ENCODE results near the gene GSC2. TPM values are rescaled to one million over a fixed set of nuclear protein-coding genes. Genes with fewer than 3 reads are reported as not detected.

The GSC2 gene
- total RNA-seq, 1 donor from 2014 or later: not detected

DNA sequence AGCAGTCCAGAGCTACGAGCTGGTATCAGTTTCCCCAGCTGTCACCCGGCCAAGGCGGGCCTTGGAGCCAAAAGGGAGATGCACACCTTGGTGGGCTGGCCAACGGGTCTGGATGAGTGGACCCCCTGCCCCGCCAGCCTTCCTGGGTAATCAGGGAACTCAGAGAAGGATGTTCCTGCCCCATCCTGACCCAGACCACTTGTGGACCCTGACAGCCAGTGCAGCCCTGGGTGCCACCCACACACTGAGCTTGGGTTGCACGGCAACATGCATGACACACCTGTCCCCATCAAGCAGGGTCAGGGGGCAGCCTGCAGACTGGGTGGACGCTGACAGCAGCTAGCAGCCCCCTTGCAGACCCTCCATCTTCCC is 19.8 kb upstream of the GSC2 start:
- no peak for FAIRE-seq
- peaks cover 25% of the 10 kb centered on the region for H3K27me3 ChIP-seq (ENCODE audit: control insufficient read depth, insufficient read depth, low read length)
- H3K36me3 ChIP-seq (ENCODE audit: control insufficient read depth, insufficient read depth, low read length): no peaks in the 10 kb centered on the region
- TF ChIP-seq, protein P1, sequence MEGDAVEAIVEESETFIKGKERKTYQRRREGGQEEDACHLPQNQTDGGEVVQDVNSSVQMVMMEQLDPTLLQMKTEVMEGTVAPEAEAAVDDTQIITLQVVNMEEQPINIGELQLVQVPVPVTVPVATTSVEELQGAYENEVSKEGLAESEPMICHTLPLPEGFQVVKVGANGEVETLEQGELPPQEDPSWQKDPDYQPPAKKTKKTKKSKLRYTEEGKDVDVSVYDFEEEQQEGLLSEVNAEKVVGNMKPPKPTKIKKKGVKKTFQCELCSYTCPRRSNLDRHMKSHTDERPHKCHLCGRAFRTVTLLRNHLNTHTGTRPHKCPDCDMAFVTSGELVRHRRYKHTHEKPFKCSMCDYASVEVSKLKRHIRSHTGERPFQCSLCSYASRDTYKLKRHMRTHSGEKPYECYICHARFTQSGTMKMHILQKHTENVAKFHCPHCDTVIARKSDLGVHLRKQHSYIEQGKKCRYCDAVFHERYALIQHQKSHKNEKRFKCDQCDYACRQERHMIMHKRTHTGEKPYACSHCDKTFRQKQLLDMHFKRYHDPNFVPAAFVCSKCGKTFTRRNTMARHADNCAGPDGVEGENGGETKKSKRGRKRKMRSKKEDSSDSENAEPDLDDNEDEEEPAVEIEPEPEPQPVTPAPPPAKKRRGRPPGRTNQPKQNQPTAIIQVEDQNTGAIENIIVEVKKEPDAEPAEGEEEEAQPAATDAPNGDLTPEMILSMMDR (IDR thresholded peaks at IDR 0.05; ENCODE audit: insufficient read depth, low read length, severe bottlenecking): no peak
- no peak overlapping the region for H3K4me3 ChIP-seq (ENCODE audit: low read depth, low read length)
- no peak for DNase-seq (ENCODE audit: low read depth)

DNA sequence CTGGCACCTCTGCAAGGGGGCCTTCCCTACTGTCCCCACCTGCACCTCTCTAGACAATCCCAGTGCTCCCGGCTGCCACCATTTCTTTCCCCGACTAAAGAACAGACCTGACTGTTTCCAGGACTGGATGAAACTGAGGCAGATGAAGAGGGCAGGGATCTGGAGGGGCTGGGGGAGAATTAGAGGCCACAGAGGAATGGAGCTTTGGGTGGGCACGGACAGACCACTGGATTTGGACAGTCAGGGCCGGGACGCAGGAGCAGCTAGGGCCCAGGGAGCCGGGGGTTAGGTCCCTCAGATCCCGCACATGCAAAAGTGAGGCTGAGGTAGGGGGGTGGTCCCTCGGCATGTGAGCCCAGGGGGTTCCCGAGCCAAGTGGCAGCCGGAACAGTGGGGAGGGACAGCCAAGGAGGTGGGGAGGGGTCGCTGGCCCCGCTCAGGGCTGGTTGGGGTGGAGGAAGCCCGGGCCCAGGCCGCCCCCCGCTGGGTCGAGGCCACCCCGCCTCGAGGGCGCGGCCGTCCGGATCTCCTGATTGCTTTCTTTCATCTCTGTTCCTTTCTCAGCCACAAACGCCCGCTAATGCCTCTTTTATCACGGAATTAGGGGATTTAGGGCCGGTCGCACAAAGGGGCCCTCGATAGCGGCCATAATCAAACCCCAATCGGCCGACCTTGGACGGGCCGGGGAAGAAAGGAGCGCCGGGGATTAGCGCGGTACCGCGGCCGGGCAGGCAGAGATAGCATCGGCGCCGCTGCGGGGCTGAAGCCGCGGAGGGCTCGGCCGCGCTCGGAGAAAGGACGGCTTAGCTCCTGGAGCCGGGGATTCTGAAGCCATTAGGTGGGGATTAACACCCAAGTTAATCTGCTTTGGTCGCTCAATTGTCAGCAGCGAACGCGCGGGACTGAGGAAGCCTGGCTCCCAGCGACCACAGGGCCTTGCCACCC is 19.2 kb upstream of the GSC2 start:
- DNase-seq (ENCODE audit: low read depth) (no peak), FAIRE-seq (no peak)
- TF ChIP-seq, protein P1 (IDR thresholded peaks at IDR 0.05; ENCODE audit: insufficient read depth, low read length, severe bottlenecking): no peak
- H3K27me3 ChIP-seq (ENCODE audit: control insufficient read depth, insufficient read depth, low read length): peaks cover 25% of the 10 kb centered on the region
- peak overlapping the region; percentile 17 for H3K4me3 ChIP-seq (ENCODE audit: low read depth, low read length)
- H3K36me3 ChIP-seq (ENCODE audit: control insufficient read depth, insufficient read depth, low read length): no peaks in the 10 kb centered on the region

DNA sequence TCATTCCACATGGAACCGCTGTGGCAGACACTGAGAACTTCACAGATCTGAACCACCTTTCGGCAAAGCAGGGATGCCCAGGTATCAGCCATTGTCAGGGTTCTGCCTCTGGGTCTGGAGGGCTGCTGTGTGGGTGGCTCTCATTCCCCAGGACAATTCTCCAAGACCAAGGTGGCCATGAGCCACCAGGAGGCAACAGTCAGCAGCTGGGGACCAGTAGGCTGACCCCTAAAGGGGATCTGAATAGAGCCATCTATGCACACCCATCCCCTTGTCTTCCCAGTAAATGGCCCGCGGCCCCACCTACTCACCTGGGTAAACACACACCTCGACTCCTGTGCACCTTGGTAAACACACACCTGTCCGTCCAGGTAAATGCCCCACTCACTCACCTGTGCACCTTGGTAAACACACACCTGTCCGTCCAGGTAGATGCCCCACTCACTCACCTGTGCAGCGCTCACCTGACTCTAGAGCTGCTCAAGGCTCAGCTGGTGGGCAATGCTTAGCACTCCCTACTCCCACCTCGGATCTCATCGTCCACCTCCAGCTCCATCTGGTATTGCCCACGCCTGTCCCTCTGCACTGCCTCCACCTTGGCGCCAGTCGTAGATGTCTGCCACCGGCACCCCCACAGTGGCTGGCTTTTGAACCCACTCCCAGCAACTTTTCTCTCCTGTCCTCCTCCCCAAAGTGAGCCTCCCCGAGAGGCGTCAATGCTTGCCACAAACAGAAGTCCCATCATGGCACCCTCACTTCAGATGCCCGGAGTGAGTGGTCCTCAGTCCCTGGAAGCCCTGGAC is 18.2 kb upstream of the GSC2 start:
- no peak overlapping the region for H3K4me3 ChIP-seq (ENCODE audit: low read depth, low read length)
- peaks cover 25% of the 10 kb centered on the region for H3K27me3 ChIP-seq (ENCODE audit: control insufficient read depth, insufficient read depth, low read length)
- TF ChIP-seq, protein P1 (IDR thresholded peaks at IDR 0.05; ENCODE audit: insufficient read depth, low read length, severe bottlenecking): peak; percentile 12
- no peak for FAIRE-seq
- no peaks in the 10 kb centered on the region for H3K36me3 ChIP-seq (ENCODE audit: control insufficient read depth, insufficient read depth, low read length)
- DNase-seq (ENCODE audit: low read depth): no peak

DNA sequence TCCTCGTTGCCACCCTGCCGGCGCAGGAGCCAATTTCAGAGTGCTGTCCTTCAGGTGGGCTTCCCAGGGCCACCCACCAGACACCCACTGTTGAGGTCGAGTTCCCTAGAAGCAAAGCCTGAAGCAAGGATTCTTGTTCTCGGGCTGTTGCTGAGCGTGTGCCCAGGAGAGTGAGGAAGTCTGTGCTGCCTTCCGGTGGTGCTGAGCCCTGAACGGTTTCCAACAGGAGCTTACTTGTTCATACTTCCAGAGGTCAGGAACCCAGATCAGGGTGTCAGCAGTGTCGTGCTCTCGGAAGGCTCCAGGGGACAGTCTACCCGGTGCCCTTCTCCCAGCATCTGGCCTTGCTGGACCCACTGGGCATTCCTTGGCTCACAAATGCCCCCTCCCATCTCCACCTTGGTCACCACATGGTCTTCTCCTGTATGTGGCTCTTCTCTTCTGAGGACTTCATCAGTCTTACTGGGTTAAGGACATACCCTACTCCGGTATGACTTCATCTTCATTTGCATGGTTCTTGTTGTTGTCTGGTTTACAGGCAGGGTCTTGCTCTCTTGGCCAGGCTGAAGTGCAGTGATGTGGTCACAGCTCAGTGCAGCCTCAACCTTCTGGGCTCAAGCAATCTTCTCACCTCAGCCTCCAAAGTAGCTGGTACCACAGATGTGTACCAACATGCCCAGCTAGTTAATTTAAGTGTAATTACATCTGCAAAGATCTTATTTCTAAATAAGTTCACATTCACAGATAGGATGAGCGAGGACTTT is 17.2 kb upstream of the GSC2 start:
- DNase-seq (ENCODE audit: low read depth): peak; percentile 5
- TF ChIP-seq, protein P1 (IDR thresholded peaks at IDR 0.05; ENCODE audit: insufficient read depth, low read length, severe bottlenecking): no peak

DNA sequence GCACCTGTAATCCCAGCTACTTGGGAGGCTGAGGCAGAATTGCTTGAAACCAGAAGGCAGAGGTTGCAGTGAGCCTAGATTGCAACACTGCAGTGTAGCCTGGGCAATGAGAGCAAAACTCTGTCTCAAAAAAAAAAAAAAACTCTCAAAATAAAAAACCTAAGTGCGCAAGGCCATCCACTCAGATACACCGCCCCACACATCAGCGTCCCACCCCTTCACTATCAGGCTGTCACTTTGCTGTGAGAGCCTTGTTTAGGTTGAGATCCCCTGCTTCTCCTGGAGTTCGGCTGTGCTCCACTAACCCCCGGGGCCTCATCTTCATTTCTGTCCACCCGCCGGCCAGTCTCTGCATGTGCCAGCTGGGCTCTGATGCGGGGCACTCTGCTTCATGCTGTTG is 16.3 kb upstream of the GSC2 start:
- H3K4me3 ChIP-seq (ENCODE audit: low read depth, low read length): no peak overlapping the region
- no peak for FAIRE-seq
- TF ChIP-seq, protein P1 (IDR thresholded peaks at IDR 0.05; ENCODE audit: insufficient read depth, low read length, severe bottlenecking): no peak
- no peaks in the 10 kb centered on the region for H3K36me3 ChIP-seq (ENCODE audit: control insufficient read depth, insufficient read depth, low read length)
- H3K27me3 ChIP-seq (ENCODE audit: control insufficient read depth, insufficient read depth, low read length): peaks cover 25% of the 10 kb centered on the region
- no peak for DNase-seq (ENCODE audit: low read depth)

More for the DNA sequence above, 17.2 kb upstream of the GSC2 start:
- H3K27me3 ChIP-seq (ENCODE audit: control insufficient read depth, insufficient read depth, low read length): peaks cover 25% of the 10 kb centered on the region
- no peak overlapping the region for H3K4me3 ChIP-seq (ENCODE audit: low read depth, low read length)
- peak; percentile 52 for FAIRE-seq
- H3K36me3 ChIP-seq (ENCODE audit: control insufficient read depth, insufficient read depth, low read length): no peaks in the 10 kb centered on the region
